ENCODE data around the gene KLHDC3.

DNA sequence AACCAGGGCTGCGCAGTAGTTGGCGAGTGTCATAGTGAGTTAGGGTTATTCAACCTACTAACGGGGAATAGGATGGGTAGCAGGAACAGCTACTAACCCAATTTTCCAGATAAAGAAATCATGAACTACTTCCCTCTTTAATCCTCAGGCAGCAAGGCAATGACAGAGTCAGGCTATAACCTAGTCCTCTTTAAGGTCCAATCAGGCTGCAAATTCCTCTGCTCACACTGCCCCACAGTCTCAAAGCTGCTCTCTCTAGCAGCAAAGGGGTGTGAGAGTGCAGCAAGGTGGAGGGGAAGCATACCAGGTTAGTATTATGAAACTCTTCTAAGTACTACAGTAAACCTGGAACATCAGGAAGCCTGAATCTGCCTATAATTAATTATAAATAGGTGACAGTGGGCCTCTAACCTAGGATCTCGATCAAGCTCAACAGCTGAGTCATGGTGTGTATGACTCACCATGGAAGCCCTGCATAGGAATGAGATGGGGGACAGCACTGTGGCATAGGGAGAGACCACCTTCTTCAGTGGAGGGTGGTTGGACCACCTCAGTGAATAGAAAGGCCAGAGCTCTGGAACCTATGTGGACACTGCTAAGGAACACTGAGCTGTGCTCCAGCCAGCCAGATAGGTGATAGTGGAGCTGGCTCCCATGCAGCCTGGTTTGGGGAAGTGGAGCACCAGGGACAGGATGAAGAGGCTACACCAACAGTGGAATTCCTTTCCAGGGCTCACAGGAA, 43.0 kb upstream of the KLHDC3 start:
- TF ChIP-seq POLR2A (IDR thresholded peaks at IDR 0.05) = no peak
- TF ChIP-seq CTCF (IDR thresholded peaks at IDR 0.05) = no peak

Data from vagina (tissue), 2 donors.